H9 (cell line): ENCODE data around the gene MTHFD1L. TPM values are rescaled to one million over a fixed set of nuclear protein-coding genes. Genes with fewer than 3 reads are reported as not detected.

Experiments
- DNase-seq: peaks from one replicate; pipeline ENCODE4 v3.0.0-alpha.2; 2017
- H2AFZ ChIP-seq: one replicate; pipeline ENCODE4 v1.6.1; 2013; ENCODE audit warnings: mild to moderate bottlenecking, low read length, control low read depth, moderate library complexity
- H2AK5ac ChIP-seq: 2 replicates; pipeline ENCODE4 v1.6.1; 2013; ENCODE audit warnings: low read length, control low read depth, mixed read lengths; ENCODE audit not compliant: insufficient read length
- H2BK120ac ChIP-seq: one replicate; pipeline ENCODE4 v1.6.1; 2013; ENCODE audit warnings: low read depth, mild to moderate bottlenecking, low read length, control low read depth, inconsistent platforms; ENCODE audit not compliant: poor library complexity, severe bottlenecking
- H2BK12ac ChIP-seq: 2 replicates; pipeline ENCODE4 v1.6.1; 2013; ENCODE audit warnings: low read length, control low read depth, mixed read lengths, low read depth; ENCODE audit not compliant: insufficient read length
- H2BK15ac ChIP-seq: 2 replicates; pipeline ENCODE4 v1.6.1; 2013; ENCODE audit warnings: low read depth, low read length, control low read depth
- H2BK20ac ChIP-seq: one replicate; pipeline ENCODE4 v1.6.1; 2013; ENCODE audit warnings: low read depth, mild to moderate bottlenecking, low read length, control low read depth, inconsistent platforms; ENCODE audit not compliant: poor library complexity, severe bottlenecking
- H2BK5ac ChIP-seq: 2 replicates; pipeline ENCODE4 v1.6.1; 2013; ENCODE audit warnings: low read length, control low read depth, mixed read lengths; ENCODE audit not compliant: insufficient read length
- H3K14ac ChIP-seq: 2 replicates; pipeline ENCODE4 v1.6.1; 2013; ENCODE audit warnings: low read length, control low read depth; ENCODE audit not compliant: insufficient read depth
- H3K18ac ChIP-seq: 2 replicates; pipeline ENCODE4 v1.6.1; 2013; ENCODE audit warnings: low read depth, mild to moderate bottlenecking, mixed read lengths, low read length, control low read depth; ENCODE audit not compliant: insufficient read length
- H3K23ac ChIP-seq: 2 replicates; pipeline ENCODE4 v1.6.1; 2013; ENCODE audit warnings: low read length, control low read depth, mixed read lengths, low read depth; ENCODE audit not compliant: insufficient read length
- H3K23me2 ChIP-seq: 2 replicates; pipeline ENCODE4 v1.6.1; 2013; ENCODE audit warnings: low read depth, mild to moderate bottlenecking, mixed read lengths, low read length, control low read depth; ENCODE audit not compliant: insufficient read length, poor library complexity, severe bottlenecking
- H3K27ac ChIP-seq: 2 replicates; pipeline ENCODE4 v1.5.1; 2013; ENCODE audit warnings: low read length, control low read depth, mixed read lengths, low read depth; ENCODE audit not compliant: insufficient read length
- H3K27me3 ChIP-seq: 2 replicates; pipeline ENCODE4 v1.6.1; 2013; ENCODE audit warnings: low read length, control low read depth, inconsistent platforms; ENCODE audit not compliant: insufficient read depth
- H3K4ac ChIP-seq: 2 replicates; pipeline ENCODE4 v1.6.1; 2013; ENCODE audit warnings: low read depth, mild to moderate bottlenecking, control low read depth, inconsistent platforms, low read length, moderate library complexity
- H3K4me1 ChIP-seq: 2 replicates; pipeline ENCODE4 v1.6.1; 2013; ENCODE audit warnings: low read length, control low read depth, inconsistent platforms; ENCODE audit not compliant: insufficient read depth
- H3K4me2 ChIP-seq: 2 replicates; pipeline ENCODE4 v1.6.1; 2013; ENCODE audit warnings: low read length, control low read depth, mixed read lengths; ENCODE audit not compliant: insufficient read length, insufficient read depth
- H3K56ac ChIP-seq: 2 replicates; pipeline ENCODE4 v1.6.1; 2013; ENCODE audit warnings: low read depth, mild to moderate bottlenecking, mixed read lengths, low read length, control low read depth; ENCODE audit not compliant: insufficient read length
- H3K79me1 ChIP-seq: 2 replicates; pipeline ENCODE4 v1.6.1; 2013; ENCODE audit warnings: low read depth, mild to moderate bottlenecking, moderate library complexity, low read length, control low read depth, inconsistent platforms; ENCODE audit not compliant: insufficient read depth, poor library complexity, severe bottlenecking
- H3K79me2 ChIP-seq: 2 replicates; pipeline ENCODE4 v1.6.1; 2013; ENCODE audit warnings: low read length, control low read depth, inconsistent platforms; ENCODE audit not compliant: insufficient read depth
- H3K9ac ChIP-seq: 2 replicates; pipeline ENCODE4 v1.6.1; 2013; ENCODE audit warnings: low read length, control low read depth, mixed read lengths; ENCODE audit not compliant: insufficient read length; ENCODE audit errors: extremely low read depth
- H3K9me3 ChIP-seq: one replicate; pipeline ENCODE4 v1.6.1; 2013; ENCODE audit warnings: low read depth, low read length, inconsistent platforms; ENCODE audit not compliant: control insufficient read depth
- H3T11ph ChIP-seq: one replicate; pipeline ENCODE4 v1.6.1; 2013; ENCODE audit warnings: mild to moderate bottlenecking, low read length, control low read depth, inconsistent platforms
- H4K20me1 ChIP-seq: one replicate; pipeline ENCODE4 v1.6.1; 2013; ENCODE audit not compliant: control insufficient read depth, insufficient read length, insufficient read depth
- H4K5ac ChIP-seq: 2 replicates; pipeline ENCODE4 v1.6.1; 2013; ENCODE audit warnings: low read depth, mild to moderate bottlenecking, mixed read lengths, low read length, control low read depth; ENCODE audit not compliant: insufficient read length
- H4K8ac ChIP-seq: replicated peaks from 2 replicates; pipeline ENCODE4 v1.6.1; 2013; ENCODE audit warnings: low read length, control low read depth, mixed read lengths, low read depth; ENCODE audit not compliant: insufficient read length
- H4K91ac ChIP-seq: 2 replicates; pipeline ENCODE4 v1.6.1; 2013; ENCODE audit warnings: low read depth, mild to moderate bottlenecking, moderate library complexity, mixed read lengths, low read length, control low read depth; ENCODE audit not compliant: insufficient read length
- H3K27ac Mint-ChIP-seq, 3 experiments: 2 replicates in 2 of 3; 3 replicates in 1 of 3; pipeline ENCODE4 v1.8.0; 2020 to 2021; ENCODE audit warnings: mixed read lengths in 3 of 3, mild to moderate bottlenecking in 1 of 3, moderate library complexity in 1 of 3
- H3K27me3 Mint-ChIP-seq: 2 replicates; pipeline ENCODE4 v1.8.0; 2021; ENCODE audit warnings: low read depth, mild to moderate bottlenecking, moderate library complexity, mixed read lengths
- H3K36me3 Mint-ChIP-seq, 3 experiments: 2 replicates in 2 of 3; 3 replicates in 1 of 3; pipeline ENCODE4 v1.8.0; 2020 to 2021; ENCODE audit warnings: low read depth in 3 of 3, mixed read lengths in 3 of 3; ENCODE audit not compliant: insufficient read depth in 1 of 3
- H3K4me1 Mint-ChIP-seq, 2 experiments: 2 replicates each; pipeline ENCODE4 v1.8.0; 2020; ENCODE audit warnings: mixed read lengths in 2 of 2
- H3K4me3 Mint-ChIP-seq, 2 experiments: 2 replicates in 1 of 2; 3 replicates in 1 of 2; pipeline ENCODE4 v1.8.0; 2020 to 2021; ENCODE audit warnings: mild to moderate bottlenecking in 2 of 2, mixed read lengths in 2 of 2, moderate library complexity in 1 of 2
- H3K9me3 Mint-ChIP-seq, 2 experiments: 2 replicates in 1 of 2; 3 replicates in 1 of 2; pipeline ENCODE4 v1.8.0; 2020; ENCODE audit warnings: mild to moderate bottlenecking in 2 of 2, mixed read lengths in 2 of 2, moderate library complexity in 1 of 2
- CTCF ChIP-seq: fragments of 200-600 bp; sonication (generic); conservative IDR thresholded peaks from 3 replicates; pipeline ENCODE4 v1.8.0; 2021; ENCODE audit warnings: antibody characterized with exemption, mild to moderate bottlenecking
- WGBS: extraction: QIAGEN DNeasy Blood & Tissue Kit; methylation state at CpG from one replicate; pipeline ENCODE4 v1.1.7; 2013; ENCODE audit warnings: missing lambda C conversion rate, low lambda C conversion rate, mixed read lengths; ENCODE audit not compliant: insufficient read length; ENCODE audit errors: extremely low coverage; 5-methylcytosine and 5-hydroxymethylcytosine counted together
- total RNA-seq: library from RNA; stranded (reverse); gene quantifications from 2 replicates; pipeline ENCODE4 v1.2.1, GENCODE V29; 2021

Gene MTHFD1L
- total RNA-seq, 1 experiment from 2014 or later: 90.2 TPM

DNA sequence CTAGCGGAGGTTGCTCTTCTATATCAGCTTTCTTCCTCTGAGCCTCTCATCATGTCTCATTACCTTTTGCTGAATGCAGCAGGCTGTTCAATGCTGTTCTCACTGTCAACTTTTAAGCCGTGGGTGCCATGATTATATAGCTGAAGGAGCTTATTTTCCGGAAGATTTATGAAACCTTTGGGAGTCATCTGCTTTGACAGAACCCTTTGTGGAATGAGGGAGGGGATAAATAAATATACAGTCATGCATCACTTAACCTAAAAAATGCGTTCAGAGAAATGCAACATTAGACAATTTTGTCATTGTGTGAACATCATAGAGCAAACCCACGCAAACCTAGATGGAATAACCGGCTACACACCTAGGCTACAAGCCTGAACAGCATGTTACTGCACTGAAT lies 272.0 kb downstream of the MTHFD1L start:
- no peak for TF ChIP-seq CTCF
- Histone ChIP-seq H3K14ac (no peak overlapping the region), H2BK12ac (no peak overlapping the region)

More for the DNA sequence above, 272.0 kb downstream of the MTHFD1L start:
- Histone ChIP-seq H3K23me2 (no peaks in the 10 kb centered on the region), H2AK5ac (no peak overlapping the region), H3K9me3 (no peaks in the 10 kb centered on the region), H3K4ac (no peak overlapping the region), H3T11ph (no peak overlapping the region), H4K5ac (no peak overlapping the region), H2BK5ac (no peak overlapping the region), H3K27ac (no peak overlapping the region), H2AFZ (no peak overlapping the region), H4K91ac (no peak overlapping the region), H4K8ac (no peak overlapping the region), H4K20me1 (no peaks in the 10 kb centered on the region), H3K79me2 (no peaks in the 10 kb centered on the region), H3K56ac (no peak overlapping the region), H2BK120ac (no peak overlapping the region), H3K79me1 (no peaks in the 10 kb centered on the region), H3K18ac (no peak overlapping the region), H3K4me1 (no peaks in the 10 kb centered on the region), H3K27me3 (no peaks in the 10 kb centered on the region), H2BK15ac (no peak overlapping the region), H3K4me2 (no peak overlapping the region), H2BK20ac (no peak overlapping the region), H3K23ac (no peak overlapping the region), H3K9ac (no peak overlapping the region)
- H3K27me3 Mint-ChIP-seq: peaks cover 3% of the 10 kb centered on the region; the same call in 1 of the 2 replicates
- H3K36me3 Mint-ChIP-seq: peaks cover 0 to 14% (median 4%) of the 10 kb centered on the region in 3 experiments; a peak in 5 of 7 replicates
- DNase-seq: no peak
- no peak overlapping the region for H3K27ac Mint-ChIP-seq
- peaks cover 10 to 11% of the 10 kb centered on the region in 2 experiments; a peak in 4 of 5 replicates for H3K9me3 Mint-ChIP-seq
- WGBS: no CpG with 5 or more reads among the region's 6 CpGs
- H3K4me1 Mint-ChIP-seq: peaks cover 15 to 17% of the 10 kb centered on the region in 2 experiments
- H3K4me3 Mint-ChIP-seq: no peak overlapping the region
